Calu3 (cell line): ENCODE measurements around the gene GFPT1. TPM values are rescaled to one million over a fixed set of nuclear protein-coding genes. Genes with fewer than 3 reads are reported as not detected.

Experiments used
- BruUV-seq: library from RNA; stranded (reverse); fragments of 400-500 nt; replicated peaks from 2 replicates; lab custom pipeline; 2021; lab: Mats Ljungman, UMichigan
- CTCF ChIA-PET: fragments of 300-600 bp; sonication (Branson Sonifier 250); formaldehyde crosslinking; loops from one replicate; lab custom pipeline; 2022; ENCODE audit warnings: antibody characterized with exemption; lab: Charles Lee
- DNase-seq: peaks from one replicate; pipeline ENCODE4 v3.0.0; 2022
- H3K27ac Mint-ChIP-seq: one replicate; pipeline ENCODE4 v1.8.0; 2022; ENCODE audit warnings: mixed read lengths; ENCODE audit not compliant: unreplicated experiment
- H3K27me3 Mint-ChIP-seq: one replicate; pipeline ENCODE4 v1.8.0; 2022; ENCODE audit warnings: mixed read lengths; ENCODE audit not compliant: unreplicated experiment
- H3K36me3 Mint-ChIP-seq: one replicate; pipeline ENCODE4 v1.8.0; 2022; ENCODE audit warnings: mild to moderate bottlenecking, moderate library complexity, mixed read lengths; ENCODE audit not compliant: insufficient read depth, unreplicated experiment
- H3K4me1 Mint-ChIP-seq: one replicate; pipeline ENCODE4 v1.8.0; 2022; ENCODE audit warnings: mild to moderate bottlenecking, low read depth, mixed read lengths; ENCODE audit not compliant: unreplicated experiment
- H3K4me3 Mint-ChIP-seq: one replicate; pipeline ENCODE4 v1.8.0; 2022; ENCODE audit warnings: mild to moderate bottlenecking, low read depth, moderate library complexity, mixed read lengths; ENCODE audit not compliant: unreplicated experiment
- H3K9me3 Mint-ChIP-seq: one replicate; pipeline ENCODE4 v1.8.0; 2022; ENCODE audit warnings: low read depth, mixed read lengths; ENCODE audit not compliant: unreplicated experiment
- intact Hi-C: fragments of 100-400 bp; cut with micrococcal nuclease; formaldehyde crosslinking; loops from one replicate; pipeline ENCODE4 v1.10.0; 2022; ENCODE audit not compliant: unreplicated experiment
- total RNA-seq: library from RNA; stranded (reverse); gene quantifications from 2 replicates; pipeline ENCODE4 v1.2.3, GENCODE V29; 2022
- TF ChIP-seq, protein P1 (sequence below): fragments of 200-600 bp; IDR thresholded peaks from one replicate; pipeline ENCODE4 v1.8.0; 2022; ENCODE audit warnings: antibody characterized with exemption; ENCODE audit not compliant: unreplicated experiment

GFPT1 gene
- total RNA-seq, 1 experiment from 2014 or later, result 98.0 TPM

DNA sequence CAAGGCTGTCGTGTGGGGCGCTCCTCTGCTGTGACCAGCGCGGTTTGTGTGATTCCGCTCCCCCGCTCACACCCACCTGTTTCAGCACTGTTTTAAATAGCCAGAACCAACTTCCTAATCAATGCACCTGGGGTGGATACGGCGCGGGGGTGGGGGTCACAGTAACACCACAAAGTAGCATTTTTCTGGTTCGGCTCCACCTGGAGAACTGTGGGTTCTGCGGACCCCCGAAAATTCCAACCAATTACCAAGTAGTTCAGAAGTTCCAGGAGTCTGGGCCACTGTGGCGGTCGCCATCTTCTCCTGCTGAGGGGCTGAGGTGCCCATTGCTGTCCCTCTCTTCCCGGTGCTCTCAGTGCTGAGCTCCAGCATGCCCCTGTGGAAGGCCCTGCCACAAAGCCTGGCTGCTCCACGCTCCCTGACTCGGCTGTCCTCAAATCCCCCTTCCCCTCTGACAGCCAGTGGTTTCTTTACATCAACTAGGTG is 79.4 kb downstream of the GFPT1 start:
- CTCF ChIA-PET, result interaction anchor here (2.6 kb wide), 1 partner anchor 364 kb away, joined by 6 read pairs; no protein-coding TSS in a partner anchor
- peaks cover 20% of the 10 kb centered on the region for H3K4me1 Mint-ChIP-seq
- peak overlapping the region; percentile 15 for H3K27ac Mint-ChIP-seq
- intact Hi-C loops, result loop anchor here (1.0 kb wide), 2 partner anchors 281 to 364 kb away; no protein-coding TSS in a partner anchor
- TF ChIP-seq, protein P1, sequence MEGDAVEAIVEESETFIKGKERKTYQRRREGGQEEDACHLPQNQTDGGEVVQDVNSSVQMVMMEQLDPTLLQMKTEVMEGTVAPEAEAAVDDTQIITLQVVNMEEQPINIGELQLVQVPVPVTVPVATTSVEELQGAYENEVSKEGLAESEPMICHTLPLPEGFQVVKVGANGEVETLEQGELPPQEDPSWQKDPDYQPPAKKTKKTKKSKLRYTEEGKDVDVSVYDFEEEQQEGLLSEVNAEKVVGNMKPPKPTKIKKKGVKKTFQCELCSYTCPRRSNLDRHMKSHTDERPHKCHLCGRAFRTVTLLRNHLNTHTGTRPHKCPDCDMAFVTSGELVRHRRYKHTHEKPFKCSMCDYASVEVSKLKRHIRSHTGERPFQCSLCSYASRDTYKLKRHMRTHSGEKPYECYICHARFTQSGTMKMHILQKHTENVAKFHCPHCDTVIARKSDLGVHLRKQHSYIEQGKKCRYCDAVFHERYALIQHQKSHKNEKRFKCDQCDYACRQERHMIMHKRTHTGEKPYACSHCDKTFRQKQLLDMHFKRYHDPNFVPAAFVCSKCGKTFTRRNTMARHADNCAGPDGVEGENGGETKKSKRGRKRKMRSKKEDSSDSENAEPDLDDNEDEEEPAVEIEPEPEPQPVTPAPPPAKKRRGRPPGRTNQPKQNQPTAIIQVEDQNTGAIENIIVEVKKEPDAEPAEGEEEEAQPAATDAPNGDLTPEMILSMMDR, result no peak
- DNase-seq, result no peak
- peaks cover 45% of the 10 kb centered on the region for H3K27me3 Mint-ChIP-seq
- H3K4me3 Mint-ChIP-seq, result peak overlapping the region; percentile 68
- no peaks in the 10 kb centered on the region for H3K9me3 Mint-ChIP-seq
- no TSS peak for BruUV-seq
- peaks cover 62% of the 10 kb centered on the region for H3K36me3 Mint-ChIP-seq

DNA sequence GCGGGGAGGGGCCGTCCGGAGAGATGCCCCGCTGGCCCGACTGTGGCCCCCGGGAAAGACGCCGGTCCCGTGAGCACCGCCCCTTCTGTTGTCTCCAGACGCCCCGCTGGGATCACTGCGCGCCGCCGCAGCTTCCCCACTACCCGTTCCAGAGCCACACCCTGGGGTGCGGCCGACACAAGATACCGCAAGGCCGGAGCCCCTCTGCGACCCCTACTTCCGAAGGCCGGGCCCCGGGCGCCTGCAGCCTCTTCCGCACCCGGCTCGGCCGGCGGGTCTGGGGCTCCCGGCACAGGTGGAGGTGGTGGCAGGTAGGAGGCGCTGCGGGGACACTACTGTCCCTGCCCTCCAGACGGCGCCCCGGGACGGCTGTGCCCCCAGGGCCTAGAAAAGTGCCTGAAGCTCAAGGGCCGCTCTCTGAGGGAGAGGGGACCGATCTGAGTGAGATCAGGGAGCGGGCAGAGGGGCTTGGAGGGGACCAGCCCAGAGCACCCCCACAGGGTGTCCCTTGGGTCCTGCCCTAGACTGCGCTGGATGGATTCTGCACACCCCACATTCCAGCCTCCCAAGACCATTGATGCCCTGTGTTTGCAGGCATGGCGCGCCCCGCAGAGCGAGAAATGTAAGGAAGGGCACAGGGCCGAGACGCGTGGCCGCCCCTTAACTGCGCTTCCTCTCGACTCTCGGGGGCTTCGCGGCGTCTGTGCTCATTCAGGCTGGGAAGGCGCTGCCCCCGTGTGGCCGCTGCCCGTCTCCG is 80.0 kb downstream of the GFPT1 start:
- TF ChIP-seq, protein P1, result peak; percentile 83
- CTCF ChIA-PET, result interaction anchor here (1.1 to 2.6 kb wide), 2 partner anchors 294 to 363 kb away, joined by 5 to 6 read pairs; partner anchors contain the start of gene ANTXR1
- Mint-ChIP-seq H3K27ac (peak overlapping the region; percentile 15), H3K9me3 (no peaks in the 10 kb centered on the region), H3K27me3 (peaks cover 52% of the 10 kb centered on the region), H3K36me3 (peaks cover 59% of the 10 kb centered on the region), H3K4me3 (peak overlapping the region; percentile 68), H3K4me1 (peaks cover 20% of the 10 kb centered on the region)
- BruUV-seq, result no TSS peak
- peak; percentile 80 for DNase-seq
- intact Hi-C loops, result loop anchor here (1.0 kb wide), 2 partner anchors 281 to 364 kb away; no protein-coding TSS in a partner anchor

GRCh38 chr2:69306393-69306821 is 80.6 kb downstream of the GFPT1 start:
- CTCF ChIA-PET, result interaction anchor here (1.1 to 2.6 kb wide), 2 partner anchors 293 to 363 kb away, joined by 5 to 6 read pairs; partner anchors contain the start of gene ANTXR1
- Mint-ChIP-seq H3K27ac (no peak overlapping the region), H3K9me3 (no peaks in the 10 kb centered on the region), H3K27me3 (peaks cover 57% of the 10 kb centered on the region), H3K36me3 (peaks cover 53% of the 10 kb centered on the region), H3K4me1 (peaks cover 20% of the 10 kb centered on the region), H3K4me3 (peak overlapping the region; percentile 68)
- TF ChIP-seq, protein P1, result no peak
- intact Hi-C loops, result no loop called here
- BruUV-seq, result no TSS peak
- no peak for DNase-seq

DNA sequence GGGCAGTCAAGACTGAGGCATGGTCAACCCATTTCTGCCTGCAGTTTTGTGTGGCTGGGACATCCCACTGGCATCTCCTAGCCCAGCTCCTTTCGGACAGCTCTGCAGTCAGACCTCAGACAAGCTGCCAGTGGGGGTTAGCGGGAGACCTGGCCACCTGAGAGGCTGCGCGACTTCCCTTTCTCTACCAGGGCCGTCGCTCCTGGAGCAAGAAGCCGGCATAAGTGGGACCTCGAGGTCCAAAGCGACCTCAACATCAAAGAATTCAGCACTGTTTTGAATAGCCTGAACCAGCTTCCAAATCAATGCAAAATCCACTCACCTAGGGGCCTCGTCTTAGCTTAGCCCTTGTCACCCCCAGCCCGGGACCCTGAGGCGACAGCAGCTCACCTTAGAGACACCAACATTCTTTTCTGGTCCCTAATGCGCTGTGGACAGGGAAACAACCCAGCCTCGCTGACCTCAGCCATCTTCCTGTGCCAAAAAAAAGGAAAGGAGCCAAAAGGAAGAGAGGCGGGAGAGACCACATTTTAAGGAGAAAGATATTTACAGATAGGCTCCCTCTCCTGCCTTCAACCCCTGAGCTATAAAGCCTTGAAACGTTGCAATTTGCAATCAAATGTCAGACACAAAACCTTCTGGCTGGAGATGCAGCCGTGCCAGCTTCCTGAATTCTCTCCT is 81.2 kb downstream of the GFPT1 start:
- no peaks in the 10 kb centered on the region for H3K9me3 Mint-ChIP-seq
- TF ChIP-seq, protein P1, result no peak
- peaks cover 61% of the 10 kb centered on the region for H3K27me3 Mint-ChIP-seq
- intact Hi-C loops, result no loop called here
- BruUV-seq, result no TSS peak
- DNase-seq, result no peak
- peaks cover 48% of the 10 kb centered on the region for H3K36me3 Mint-ChIP-seq
- peak overlapping the region; percentile 68 for H3K4me3 Mint-ChIP-seq
- H3K4me1 Mint-ChIP-seq, result peaks cover 20% of the 10 kb centered on the region
- CTCF ChIA-PET, result interaction anchor here (0.6 to 2.6 kb wide), 4 partner anchors 293 to 705 kb away, joined by 3 to 6 read pairs (median 5); partner anchors contain the start of gene ANTXR1
- no peak overlapping the region for H3K27ac Mint-ChIP-seq
